LNCaP clone FGC (cell line): ENCODE data around the gene PRPF31.

Source experiments
- DNase-seq: peaks from one replicate; pipeline ENCODE4 v3.0.0-alpha.2; 2011; ENCODE audit warnings: low read depth
- H3K4me3 ChIP-seq: 2 replicates; pipeline ENCODE4 v1.5.1; 2011; ENCODE audit warnings: mild to moderate bottlenecking, low read depth, low read length, control low read depth
- TF ChIP-seq, protein P1 (sequence below): IDR thresholded peaks from 2 replicates; pipeline ENCODE4 v1.5.1; 2012; ENCODE audit warnings: mild to moderate bottlenecking; ENCODE audit not compliant: control insufficient read depth, insufficient read depth; ENCODE audit errors: extremely low read depth

PRPF31 gene

DNA sequence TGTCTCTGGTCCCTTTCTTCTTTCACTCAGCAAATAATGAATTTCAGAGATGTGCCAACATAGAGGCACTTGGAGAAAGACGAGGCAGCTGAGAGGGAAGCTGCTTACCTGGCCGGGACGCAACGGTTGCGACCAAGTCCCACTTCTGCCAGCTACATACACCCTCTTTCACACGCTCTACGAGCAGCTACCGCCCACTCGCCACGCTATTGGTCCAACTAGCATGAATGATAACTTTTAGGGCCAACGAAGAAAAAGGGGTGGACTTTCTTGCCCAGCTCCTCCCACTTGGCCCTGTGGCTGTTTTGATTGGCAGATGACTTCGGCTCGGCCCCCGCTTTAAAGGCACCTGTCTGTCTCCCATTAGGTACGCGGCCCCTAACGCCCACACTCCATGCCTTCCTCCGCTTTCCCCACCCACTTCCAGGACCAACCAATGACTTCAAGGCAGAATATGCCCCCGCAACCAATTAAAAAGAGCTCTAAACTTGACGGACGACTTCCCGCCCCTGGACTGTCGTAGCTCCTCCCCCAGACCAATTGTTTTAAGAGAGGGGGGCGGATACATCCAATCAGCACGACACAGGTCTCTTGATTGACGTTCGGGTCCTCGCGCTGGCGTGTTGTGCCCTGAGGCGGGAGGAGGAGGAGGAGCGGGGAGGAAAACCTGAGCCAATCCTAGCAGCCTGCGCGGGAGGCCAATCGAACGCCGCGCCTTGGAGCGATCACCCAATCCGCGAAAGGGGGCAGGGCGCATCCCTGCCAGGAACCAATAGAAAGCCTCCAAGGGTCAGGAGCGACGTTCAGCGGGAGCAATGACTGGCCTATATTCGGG, 21.5 kb downstream of the PRPF31 start:
- TF ChIP-seq, protein P1, sequence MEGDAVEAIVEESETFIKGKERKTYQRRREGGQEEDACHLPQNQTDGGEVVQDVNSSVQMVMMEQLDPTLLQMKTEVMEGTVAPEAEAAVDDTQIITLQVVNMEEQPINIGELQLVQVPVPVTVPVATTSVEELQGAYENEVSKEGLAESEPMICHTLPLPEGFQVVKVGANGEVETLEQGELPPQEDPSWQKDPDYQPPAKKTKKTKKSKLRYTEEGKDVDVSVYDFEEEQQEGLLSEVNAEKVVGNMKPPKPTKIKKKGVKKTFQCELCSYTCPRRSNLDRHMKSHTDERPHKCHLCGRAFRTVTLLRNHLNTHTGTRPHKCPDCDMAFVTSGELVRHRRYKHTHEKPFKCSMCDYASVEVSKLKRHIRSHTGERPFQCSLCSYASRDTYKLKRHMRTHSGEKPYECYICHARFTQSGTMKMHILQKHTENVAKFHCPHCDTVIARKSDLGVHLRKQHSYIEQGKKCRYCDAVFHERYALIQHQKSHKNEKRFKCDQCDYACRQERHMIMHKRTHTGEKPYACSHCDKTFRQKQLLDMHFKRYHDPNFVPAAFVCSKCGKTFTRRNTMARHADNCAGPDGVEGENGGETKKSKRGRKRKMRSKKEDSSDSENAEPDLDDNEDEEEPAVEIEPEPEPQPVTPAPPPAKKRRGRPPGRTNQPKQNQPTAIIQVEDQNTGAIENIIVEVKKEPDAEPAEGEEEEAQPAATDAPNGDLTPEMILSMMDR = no peak
- peak; percentile 100 for DNase-seq
- H3K4me3 ChIP-seq = peak overlapping the region; percentile 70

DNA sequence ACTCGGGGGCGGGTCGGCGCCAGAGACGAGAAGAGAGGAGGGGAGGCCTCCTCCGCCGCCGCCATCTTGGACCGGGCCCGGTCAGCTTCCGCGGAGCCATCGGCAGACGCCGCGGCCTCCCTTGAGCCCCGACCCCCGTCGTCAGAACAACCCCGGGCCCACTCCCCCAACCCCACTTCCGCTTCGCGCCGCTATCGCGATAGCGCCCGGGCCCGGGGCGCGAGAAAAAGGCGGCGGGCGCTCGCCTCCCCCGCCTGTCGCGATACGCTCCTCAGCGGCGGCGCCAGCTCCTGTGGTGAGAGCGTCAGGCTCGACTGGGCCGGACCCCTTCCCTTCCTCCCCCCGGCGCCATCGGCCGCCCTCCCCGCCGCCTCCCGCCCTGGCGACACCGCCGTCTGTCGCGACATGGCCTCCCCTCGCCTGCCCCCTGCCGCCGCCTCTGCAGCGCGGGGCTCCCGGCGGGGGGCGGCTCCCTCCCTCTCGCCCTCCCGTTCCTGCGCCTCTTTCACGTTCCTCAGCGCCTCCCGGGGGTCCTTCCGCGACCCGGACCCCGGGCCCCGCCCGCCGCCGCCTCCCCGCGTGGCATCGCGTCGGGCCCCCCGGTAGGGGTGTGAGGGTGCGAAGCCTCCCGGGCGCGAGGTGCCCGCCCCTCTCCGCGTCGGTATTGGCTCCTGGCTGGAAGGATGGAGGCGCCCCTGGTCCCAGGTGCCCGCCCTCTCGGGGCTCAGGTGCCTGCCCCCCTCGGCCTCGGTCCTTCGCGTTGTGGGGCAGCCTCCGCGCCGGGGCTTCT, 22.3 kb downstream of the PRPF31 start, which contains the start of gene CNOT3:
Gene CNOT3 (plus strand): TSS at position 64 of the 790 bp plus-strand sequence. CDS start 5,217 bp downstream, outside the sequence.
- H3K4me3 ChIP-seq = peak within 1 kb of the TSS; percentile 70
- DNase-seq = no peak
- TF ChIP-seq, protein P1 = no peak

DNA sequence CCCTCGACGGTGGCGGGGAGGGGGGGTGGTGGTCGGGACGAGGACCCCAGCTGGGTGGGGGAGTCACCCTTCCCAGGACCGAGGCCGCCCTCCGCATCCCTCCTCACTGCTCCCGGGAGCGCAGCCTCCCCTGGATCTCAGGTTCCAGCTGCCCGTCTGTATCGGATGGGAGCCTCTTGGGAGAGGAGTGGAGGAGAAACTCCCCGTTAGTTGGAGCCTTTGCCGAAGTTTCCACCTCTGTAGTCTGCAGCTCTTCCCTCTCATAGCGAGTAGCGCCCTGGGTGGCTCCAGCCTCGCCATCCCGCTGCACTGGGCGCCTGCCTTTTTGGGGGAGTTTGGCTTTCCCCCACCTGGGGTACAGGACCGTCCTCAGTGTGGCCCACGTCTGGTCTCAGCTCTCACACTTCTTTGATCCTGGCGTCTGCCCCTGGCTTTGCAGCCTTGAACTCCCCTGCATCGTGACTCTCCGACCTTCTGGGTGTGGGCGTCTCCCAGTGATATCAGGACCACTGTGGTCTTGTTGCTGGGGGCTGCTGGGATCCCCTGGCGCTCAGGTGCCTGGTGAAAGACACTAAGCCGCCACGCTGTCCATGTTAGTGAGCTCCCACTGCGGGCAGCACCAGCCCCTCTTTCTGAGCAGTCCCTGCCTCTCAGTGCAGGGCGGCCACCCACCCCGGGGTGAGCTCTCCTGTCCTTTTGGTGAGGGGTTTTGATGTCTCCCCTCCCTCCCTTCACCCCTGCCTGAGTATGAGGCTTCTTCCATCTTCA, 23.1 kb downstream of the PRPF31 start:
- peak overlapping the region; percentile 68 for H3K4me3 ChIP-seq
- no peak for DNase-seq
- TF ChIP-seq, protein P1 = no peak

DNA sequence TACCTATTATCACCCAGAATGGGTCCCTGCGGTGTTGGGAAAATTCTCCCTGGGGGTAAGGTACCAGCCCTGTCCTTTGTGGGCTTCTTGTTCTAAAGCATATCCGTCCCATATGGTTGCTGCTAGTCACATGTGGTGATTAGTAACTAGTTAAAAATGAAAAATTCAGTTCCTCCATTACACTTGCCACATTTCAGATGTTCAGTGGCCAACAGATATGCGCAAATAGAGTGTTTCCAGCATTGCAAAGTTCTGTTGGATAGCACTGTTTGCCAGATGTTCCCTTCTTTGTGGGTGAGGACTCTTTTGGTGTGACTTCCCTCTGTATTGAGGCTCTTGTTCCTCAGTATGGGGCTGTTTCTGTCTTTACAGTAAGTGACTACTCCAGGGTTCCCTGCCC, 25.8 kb downstream of the PRPF31 start:
- TF ChIP-seq, protein P1 = no peak
- no peak overlapping the region for H3K4me3 ChIP-seq
- DNase-seq = no peak

DNA sequence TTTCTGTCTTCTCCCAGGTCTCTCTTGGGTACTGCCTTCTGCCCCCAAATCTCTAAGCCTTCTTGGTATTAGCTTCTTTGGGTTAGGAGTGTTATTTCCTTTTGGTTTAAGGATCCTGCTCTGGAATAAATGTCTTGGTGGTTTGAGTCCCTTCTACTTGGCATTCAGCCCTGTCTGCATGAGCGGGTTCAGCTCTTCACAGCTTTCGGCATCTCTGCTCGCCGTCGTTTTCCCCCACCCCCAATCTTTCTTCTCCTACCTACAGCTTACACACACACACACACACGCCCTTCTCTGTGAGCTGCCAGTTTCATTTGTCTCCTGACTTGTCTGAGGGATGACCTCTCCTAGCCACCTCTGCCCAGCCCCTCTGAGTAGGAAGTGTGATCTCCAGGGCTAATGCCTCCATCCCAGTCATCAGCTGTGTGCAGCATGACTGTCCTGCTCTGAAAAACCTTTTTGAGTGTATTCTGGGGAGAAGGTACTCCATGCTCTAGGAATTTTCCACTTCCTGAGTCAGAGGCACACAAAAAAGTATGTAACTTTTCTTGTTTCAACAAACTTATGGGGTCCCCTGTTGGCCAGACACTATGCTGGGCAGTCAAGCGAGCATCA, 26.7 kb downstream of the PRPF31 start:
- DNase-seq = no peak
- TF ChIP-seq, protein P1 = no peak
- no peak overlapping the region for H3K4me3 ChIP-seq

DNA sequence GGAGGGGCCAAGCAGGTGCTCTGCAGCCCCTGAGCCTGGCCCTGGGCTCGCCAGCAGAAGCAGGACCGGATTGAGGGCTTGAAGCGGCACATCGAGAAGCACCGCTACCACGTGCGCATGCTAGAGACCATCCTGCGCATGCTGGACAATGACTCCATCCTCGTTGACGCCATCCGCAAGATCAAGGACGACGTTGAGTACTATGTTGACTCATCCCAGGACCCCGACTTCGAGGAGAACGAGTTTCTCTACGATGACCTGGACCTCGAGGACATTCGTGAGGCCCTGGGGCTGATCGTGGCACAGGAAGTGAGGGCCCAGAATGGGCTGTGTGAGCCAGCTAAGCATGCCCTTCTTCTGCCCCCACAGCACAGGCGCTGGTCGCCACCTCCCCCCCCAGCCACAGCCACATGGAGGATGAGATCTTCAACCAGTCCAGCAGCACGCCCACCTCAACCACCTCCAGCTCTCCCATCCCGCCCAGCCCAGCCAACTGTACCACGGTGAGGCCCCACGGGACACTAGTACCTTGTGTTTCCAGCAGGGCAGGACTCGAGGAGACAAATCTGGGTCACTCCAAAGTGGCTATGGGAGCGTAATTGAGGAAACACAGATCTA, 30.1 kb downstream of the PRPF31 start:
- no peak overlapping the region for H3K4me3 ChIP-seq
- DNase-seq = no peak
- TF ChIP-seq, protein P1 = no peak
